Measurements from ENCODE around the gene NPAS1.

The NPAS1 gene

DNA sequence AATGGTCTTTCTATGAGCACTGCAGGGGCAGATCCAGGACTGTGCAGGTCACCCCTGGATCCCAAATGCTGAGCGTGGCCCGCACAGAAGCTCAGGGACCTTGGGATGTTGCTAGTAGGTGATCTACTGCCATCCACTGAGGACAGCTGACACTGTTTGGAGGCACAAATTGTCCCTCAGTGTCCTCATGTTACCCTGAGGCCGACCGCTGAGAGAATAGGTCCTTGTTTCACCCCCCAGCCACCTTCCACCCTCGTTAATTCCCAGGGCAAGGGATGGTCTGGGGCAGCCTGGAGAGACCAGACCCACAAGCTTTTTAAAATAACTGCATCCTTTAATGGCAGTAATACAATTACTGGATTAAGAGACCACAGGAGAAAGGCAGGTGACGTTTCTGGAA is 44.2 kb downstream of the NPAS1 start:
- H3K4me3 ChIP-seq (ENCODE audit: low read length): no peak overlapping the region
- H3K27me3 ChIP-seq (ENCODE audit: control insufficient read depth, insufficient read depth, low read length): no peaks in the 10 kb centered on the region
- H3K36me3 ChIP-seq (ENCODE audit: control insufficient read depth, low read depth, low read length): peaks cover 37% of the 10 kb centered on the region
- H3K27ac ChIP-seq (ENCODE audit: low read length): no peak overlapping the region
- H3K9me3 ChIP-seq (ENCODE audit: control insufficient read depth, low read depth, low read length): no peaks in the 10 kb centered on the region
- H3K9ac ChIP-seq (ENCODE audit: low read length): no peak overlapping the region
- no peaks in the 10 kb centered on the region for H3K4me1 ChIP-seq (ENCODE audit: control insufficient read depth, low read depth, low read length)

DNA sequence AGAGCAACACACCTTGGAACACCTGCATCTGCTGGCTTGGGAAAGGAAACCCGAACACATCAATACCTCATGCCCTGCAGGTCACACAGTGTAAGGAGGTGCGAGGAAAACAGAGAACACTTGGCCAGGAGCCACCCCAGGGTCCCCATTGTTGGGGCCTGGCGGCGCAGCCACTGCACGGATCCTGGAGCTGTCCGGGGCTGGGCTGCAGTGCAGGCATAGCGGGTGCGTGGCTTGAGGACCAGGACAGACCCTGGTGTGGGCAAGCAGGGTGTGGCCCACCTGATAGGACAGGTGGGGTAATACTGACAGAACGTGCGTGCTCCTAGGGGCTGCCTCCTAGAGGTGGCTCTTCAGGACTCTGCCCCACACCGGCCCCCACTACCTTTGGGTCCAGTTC is 45.6 kb downstream of the NPAS1 start:
- Histone ChIP-seq H3K9me3 (ENCODE audit: control insufficient read depth, low read depth, low read length) (no peaks in the 10 kb centered on the region), H3K4me1 (ENCODE audit: control insufficient read depth, low read depth, low read length) (no peaks in the 10 kb centered on the region), H3K9ac (ENCODE audit: low read length) (no peak overlapping the region), H3K27ac (ENCODE audit: low read length) (no peak overlapping the region), H3K36me3 (ENCODE audit: control insufficient read depth, low read depth, low read length) (peaks cover 40% of the 10 kb centered on the region), H3K27me3 (ENCODE audit: control insufficient read depth, insufficient read depth, low read length) (no peaks in the 10 kb centered on the region), H3K4me3 (ENCODE audit: low read length) (no peak overlapping the region)

DNA sequence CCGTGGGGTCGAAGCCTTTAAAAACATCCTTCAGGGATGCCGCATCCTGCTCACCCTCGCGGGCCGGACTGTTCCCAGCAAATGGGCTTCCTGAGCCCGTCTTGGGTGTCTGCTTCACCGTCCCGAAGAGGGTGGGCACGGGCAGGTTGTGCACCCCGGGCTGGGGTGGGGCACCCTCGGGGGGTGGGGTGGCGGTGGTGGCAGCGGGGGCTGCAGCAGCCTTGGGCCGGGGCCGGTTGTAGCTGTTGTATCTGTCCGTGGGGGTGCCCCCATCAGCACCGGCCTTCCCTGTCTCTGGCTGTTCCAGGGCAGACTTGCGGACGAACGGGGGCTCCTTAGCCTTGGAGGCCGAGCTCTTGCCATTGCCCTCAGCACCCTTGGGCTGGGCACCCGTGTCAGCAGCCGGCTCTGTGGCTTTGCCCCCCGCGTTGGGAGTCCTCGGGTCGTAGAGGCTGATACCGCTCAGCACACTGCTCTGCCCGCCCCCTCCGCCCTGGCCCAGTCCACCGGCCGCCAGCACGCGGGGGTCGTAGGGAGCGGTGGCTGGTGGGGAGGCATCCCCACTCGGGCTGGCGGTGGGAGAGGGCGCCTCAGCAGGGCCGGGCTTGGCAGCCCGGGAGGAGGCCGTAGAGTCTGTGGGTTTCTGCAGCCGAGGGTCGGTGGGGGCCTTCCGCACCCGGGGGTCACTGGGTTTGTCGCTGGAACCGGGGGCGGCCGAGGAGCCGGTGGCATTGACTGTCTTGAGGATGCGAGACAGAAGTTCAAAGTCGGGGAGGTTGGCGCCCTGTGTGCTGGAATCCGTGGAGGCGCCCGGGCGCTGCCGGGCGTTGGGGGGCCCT is 47.0 kb downstream of the NPAS1 start:
- H3K4me3 ChIP-seq (ENCODE audit: low read length): no peak overlapping the region
- no peaks in the 10 kb centered on the region for H3K27me3 ChIP-seq (ENCODE audit: control insufficient read depth, insufficient read depth, low read length)
- no peaks in the 10 kb centered on the region for H3K9me3 ChIP-seq (ENCODE audit: control insufficient read depth, low read depth, low read length)
- no peak overlapping the region for H3K27ac ChIP-seq (ENCODE audit: low read length)
- H3K36me3 ChIP-seq (ENCODE audit: control insufficient read depth, low read depth, low read length): peaks cover 51% of the 10 kb centered on the region
- H3K9ac ChIP-seq (ENCODE audit: low read length): no peak overlapping the region
- H3K4me1 ChIP-seq (ENCODE audit: control insufficient read depth, low read depth, low read length): no peaks in the 10 kb centered on the region

DNA sequence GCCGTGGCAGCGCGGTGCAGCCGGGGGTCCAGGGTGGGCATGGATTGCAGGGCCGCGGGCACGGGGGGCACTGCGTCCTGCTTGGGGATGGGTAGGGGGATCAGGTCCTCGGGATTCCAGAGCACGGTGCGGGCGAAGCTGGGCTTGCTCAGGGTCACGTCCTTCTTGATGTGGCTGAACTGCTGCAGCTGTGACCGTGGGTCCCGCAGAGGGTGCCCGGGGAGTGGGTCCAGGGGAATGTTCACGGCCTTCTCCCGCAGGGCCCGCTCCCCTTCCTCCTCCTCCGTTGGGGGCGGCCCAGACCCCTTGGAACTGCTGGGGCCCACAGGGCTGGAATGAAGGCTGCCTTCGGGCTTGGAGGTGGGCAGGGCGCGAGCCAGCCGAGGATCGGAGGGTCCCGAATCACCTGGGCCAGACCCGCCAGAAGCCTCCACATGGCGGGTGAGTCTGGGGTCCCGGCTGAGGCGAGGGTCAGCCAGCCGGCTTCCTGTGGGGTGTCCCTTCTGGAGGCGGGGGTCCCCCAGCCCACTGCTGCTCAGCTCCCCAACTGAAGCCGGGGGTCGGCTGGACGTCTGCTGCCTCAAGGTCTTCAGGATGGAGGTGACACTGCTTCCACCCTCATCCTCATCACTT is 47.7 kb downstream of the NPAS1 start:
- H3K9ac ChIP-seq (ENCODE audit: low read length): no peak overlapping the region
- H3K4me3 ChIP-seq (ENCODE audit: low read length): no peak overlapping the region
- H3K27ac ChIP-seq (ENCODE audit: low read length): no peak overlapping the region
- no peaks in the 10 kb centered on the region for H3K4me1 ChIP-seq (ENCODE audit: control insufficient read depth, low read depth, low read length)
- H3K27me3 ChIP-seq (ENCODE audit: control insufficient read depth, insufficient read depth, low read length): no peaks in the 10 kb centered on the region
- no peaks in the 10 kb centered on the region for H3K9me3 ChIP-seq (ENCODE audit: control insufficient read depth, low read depth, low read length)
- peaks cover 57% of the 10 kb centered on the region for H3K36me3 ChIP-seq (ENCODE audit: control insufficient read depth, low read depth, low read length)

DNA sequence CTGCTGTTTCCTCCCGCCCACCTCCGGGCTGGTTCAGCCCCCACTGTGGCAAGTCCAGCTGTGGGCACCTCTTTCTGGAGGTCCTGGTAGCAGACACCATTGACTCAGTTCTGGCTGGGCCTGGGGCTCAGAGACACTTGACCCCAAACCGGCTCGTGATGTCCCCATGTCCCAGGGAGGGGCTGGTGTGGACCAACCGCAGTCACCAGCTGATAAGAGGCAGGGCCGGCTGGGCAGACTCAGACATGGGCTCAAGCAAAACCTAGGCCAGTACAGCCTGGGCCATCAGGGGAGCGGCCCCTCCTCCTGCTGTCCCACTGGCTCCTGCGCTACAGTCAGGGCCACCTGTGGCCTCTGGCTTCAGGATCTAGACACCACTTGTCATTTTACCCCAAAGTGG is 48.6 kb downstream of the NPAS1 start:
- Histone ChIP-seq H3K9me3 (ENCODE audit: control insufficient read depth, low read depth, low read length) (no peaks in the 10 kb centered on the region), H3K27ac (ENCODE audit: low read length) (no peak overlapping the region), H3K4me1 (ENCODE audit: control insufficient read depth, low read depth, low read length) (no peaks in the 10 kb centered on the region), H3K9ac (ENCODE audit: low read length) (no peak overlapping the region), H3K4me3 (ENCODE audit: low read length) (no peak overlapping the region), H3K27me3 (ENCODE audit: control insufficient read depth, insufficient read depth, low read length) (no peaks in the 10 kb centered on the region), H3K36me3 (ENCODE audit: control insufficient read depth, low read depth, low read length) (peaks cover 62% of the 10 kb centered on the region)

DNA sequence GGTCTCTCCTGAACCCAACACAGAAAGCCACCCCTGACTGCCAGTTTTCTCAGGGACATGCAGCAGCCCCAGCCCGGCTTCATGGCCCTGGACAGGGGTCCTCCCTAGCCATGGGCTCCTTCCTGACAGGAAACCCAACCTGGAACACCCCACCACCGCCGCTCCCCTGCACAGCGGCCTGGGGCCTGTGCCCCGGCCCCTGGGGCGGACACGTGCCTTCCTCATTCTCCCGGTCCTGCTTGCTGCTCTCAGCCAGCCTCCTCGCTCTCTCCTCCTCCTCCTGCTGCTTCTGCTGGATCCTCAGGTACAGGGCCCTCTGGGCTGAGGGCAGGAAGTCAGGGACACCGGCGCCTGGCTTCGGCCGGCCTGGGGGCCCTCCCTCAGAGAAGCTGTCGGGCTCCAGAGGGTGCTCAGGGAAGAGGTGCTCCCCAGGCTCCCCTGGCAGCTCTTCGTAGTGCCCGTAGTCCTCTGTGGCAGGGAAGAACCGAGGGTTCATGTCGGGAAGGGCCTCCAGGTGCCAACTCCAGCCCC is 49.3 kb downstream of the NPAS1 start:
- H3K9me3 ChIP-seq (ENCODE audit: control insufficient read depth, low read depth, low read length): no peaks in the 10 kb centered on the region
- H3K27ac ChIP-seq (ENCODE audit: low read length): no peak overlapping the region
- no peak overlapping the region for H3K9ac ChIP-seq (ENCODE audit: low read length)
- no peak overlapping the region for H3K4me3 ChIP-seq (ENCODE audit: low read length)
- H3K36me3 ChIP-seq (ENCODE audit: control insufficient read depth, low read depth, low read length): peaks cover 62% of the 10 kb centered on the region
- no peaks in the 10 kb centered on the region for H3K27me3 ChIP-seq (ENCODE audit: control insufficient read depth, insufficient read depth, low read length)
- H3K4me1 ChIP-seq (ENCODE audit: control insufficient read depth, low read depth, low read length): no peaks in the 10 kb centered on the region

DNA sequence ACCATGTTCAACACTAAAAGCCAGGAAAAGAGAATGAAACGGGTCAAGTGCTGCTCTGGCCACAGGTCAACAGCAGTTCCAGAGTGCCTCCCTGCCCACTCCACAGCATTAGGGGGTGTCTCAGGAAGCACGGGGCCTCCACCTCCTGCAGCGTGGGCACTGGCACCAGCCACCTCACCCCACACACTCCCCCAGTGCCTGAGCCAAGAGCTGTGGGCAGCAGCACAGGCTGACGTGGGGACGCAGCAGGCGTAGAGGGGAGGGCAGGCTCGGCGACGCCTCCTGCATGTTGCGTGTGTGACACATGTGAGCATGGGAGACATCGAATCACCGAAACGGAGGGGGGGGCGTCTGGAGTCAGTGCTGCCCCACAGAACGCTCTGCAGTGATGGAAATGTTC is 50.2 kb downstream of the NPAS1 start:
- Histone ChIP-seq H3K4me1 (ENCODE audit: control insufficient read depth, low read depth, low read length) (no peaks in the 10 kb centered on the region), H3K4me3 (ENCODE audit: low read length) (no peak overlapping the region), H3K36me3 (ENCODE audit: control insufficient read depth, low read depth, low read length) (peaks cover 68% of the 10 kb centered on the region), H3K9me3 (ENCODE audit: control insufficient read depth, low read depth, low read length) (no peaks in the 10 kb centered on the region), H3K9ac (ENCODE audit: low read length) (no peak overlapping the region), H3K27ac (ENCODE audit: low read length) (no peak overlapping the region), H3K27me3 (ENCODE audit: control insufficient read depth, insufficient read depth, low read length) (no peaks in the 10 kb centered on the region)

DNA sequence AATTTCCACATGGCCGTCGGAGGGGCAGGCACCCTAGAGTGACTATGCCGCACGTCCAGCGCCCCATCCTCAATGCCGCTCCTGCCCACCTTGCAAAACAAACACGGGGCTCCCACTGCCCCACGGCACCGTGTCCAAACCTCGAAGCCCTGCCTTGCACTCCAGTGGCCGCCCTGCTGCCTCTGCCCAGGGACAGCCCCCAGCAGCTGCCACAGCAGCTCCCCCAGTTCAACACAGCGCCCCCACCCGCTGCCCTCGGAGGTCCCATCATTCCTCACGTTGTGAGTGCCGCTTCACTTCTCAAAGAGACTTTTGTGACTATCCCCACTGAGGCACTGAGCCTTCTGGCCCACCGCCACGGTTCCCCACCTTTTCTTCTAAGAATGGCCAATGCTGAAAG is 51.1 kb downstream of the NPAS1 start:
- no peak overlapping the region for H3K4me3 ChIP-seq (ENCODE audit: low read length)
- H3K36me3 ChIP-seq (ENCODE audit: control insufficient read depth, low read depth, low read length): peaks cover 68% of the 10 kb centered on the region
- no peaks in the 10 kb centered on the region for H3K9me3 ChIP-seq (ENCODE audit: control insufficient read depth, low read depth, low read length)
- no peaks in the 10 kb centered on the region for H3K27me3 ChIP-seq (ENCODE audit: control insufficient read depth, insufficient read depth, low read length)
- H3K9ac ChIP-seq (ENCODE audit: low read length): no peak overlapping the region
- no peaks in the 10 kb centered on the region for H3K4me1 ChIP-seq (ENCODE audit: control insufficient read depth, low read depth, low read length)
- no peak overlapping the region for H3K27ac ChIP-seq (ENCODE audit: low read length)

DNA sequence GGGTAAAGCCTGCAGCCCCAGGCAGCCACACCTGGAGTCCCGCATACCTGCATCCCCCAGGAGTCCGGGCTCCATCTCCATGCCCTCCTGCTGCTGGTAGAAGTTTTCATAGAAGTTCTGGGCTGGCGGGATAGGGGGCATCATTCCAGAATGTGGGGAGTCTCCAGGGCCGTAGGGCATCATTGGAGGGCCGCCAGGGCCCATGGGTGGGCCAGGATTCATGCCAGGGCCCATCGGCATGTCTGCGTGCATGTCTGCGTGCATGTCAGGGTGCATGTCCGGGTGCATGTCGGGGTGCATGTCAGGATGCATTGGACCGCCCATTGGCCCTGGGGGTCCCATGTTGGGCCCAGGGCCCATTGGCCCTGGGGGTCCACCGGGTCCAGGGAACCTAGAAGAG is 52.1 kb downstream of the NPAS1 start:
- Histone ChIP-seq H3K4me1 (ENCODE audit: control insufficient read depth, low read depth, low read length) (no peaks in the 10 kb centered on the region), H3K9ac (ENCODE audit: low read length) (no peak overlapping the region), H3K27me3 (ENCODE audit: control insufficient read depth, insufficient read depth, low read length) (no peaks in the 10 kb centered on the region), H3K4me3 (ENCODE audit: low read length) (no peak overlapping the region), H3K27ac (ENCODE audit: low read length) (no peak overlapping the region), H3K9me3 (ENCODE audit: control insufficient read depth, low read depth, low read length) (no peaks in the 10 kb centered on the region), H3K36me3 (ENCODE audit: control insufficient read depth, low read depth, low read length) (peaks cover 69% of the 10 kb centered on the region)

DNA sequence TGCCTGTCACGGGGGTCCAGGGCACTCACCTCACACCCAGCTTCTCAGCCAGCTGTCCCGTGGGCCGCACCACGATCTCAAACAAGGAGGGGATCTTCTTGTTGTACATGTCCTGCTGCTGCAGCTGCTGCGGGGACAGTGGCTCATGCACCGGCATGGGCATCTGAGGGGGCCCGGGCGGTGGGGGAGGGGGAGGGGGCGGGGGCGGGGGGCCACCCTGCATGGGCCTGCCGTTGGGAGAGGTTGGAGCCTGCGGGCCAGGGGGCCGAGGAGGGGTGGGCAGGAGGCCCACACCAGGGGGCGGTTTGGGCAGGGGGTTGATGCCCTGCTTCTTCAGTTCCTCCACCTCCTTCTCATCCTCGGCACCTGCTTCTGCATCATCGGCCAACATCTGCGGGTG is 52.7 kb downstream of the NPAS1 start:
- no peak overlapping the region for H3K9ac ChIP-seq (ENCODE audit: low read length)
- no peak overlapping the region for H3K4me3 ChIP-seq (ENCODE audit: low read length)
- no peaks in the 10 kb centered on the region for H3K4me1 ChIP-seq (ENCODE audit: control insufficient read depth, low read depth, low read length)
- no peaks in the 10 kb centered on the region for H3K9me3 ChIP-seq (ENCODE audit: control insufficient read depth, low read depth, low read length)
- H3K27ac ChIP-seq (ENCODE audit: low read length): no peak overlapping the region
- peaks cover 67% of the 10 kb centered on the region for H3K36me3 ChIP-seq (ENCODE audit: control insufficient read depth, low read depth, low read length)
- no peaks in the 10 kb centered on the region for H3K27me3 ChIP-seq (ENCODE audit: control insufficient read depth, insufficient read depth, low read length)

DNA sequence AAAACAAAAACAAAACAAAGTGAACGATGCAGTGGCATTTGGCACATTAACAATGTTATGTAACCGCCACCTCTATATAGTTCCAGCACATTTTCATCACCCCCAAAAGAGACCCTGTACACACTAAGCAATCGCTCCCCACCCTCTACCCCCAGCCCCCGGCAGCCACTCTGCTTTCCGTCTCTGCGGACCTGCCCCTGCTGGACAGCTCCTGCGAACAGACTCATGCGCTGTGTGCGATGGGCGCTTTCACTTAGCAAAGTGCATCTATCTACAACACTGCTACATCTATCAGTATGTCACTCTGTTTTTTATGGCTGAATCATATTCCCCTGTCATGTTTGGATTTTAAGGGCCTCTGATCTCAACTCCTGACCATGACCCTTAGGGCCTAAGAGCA is 53.9 kb downstream of the NPAS1 start:
- no peak overlapping the region for H3K9ac ChIP-seq (ENCODE audit: low read length)

DNA sequence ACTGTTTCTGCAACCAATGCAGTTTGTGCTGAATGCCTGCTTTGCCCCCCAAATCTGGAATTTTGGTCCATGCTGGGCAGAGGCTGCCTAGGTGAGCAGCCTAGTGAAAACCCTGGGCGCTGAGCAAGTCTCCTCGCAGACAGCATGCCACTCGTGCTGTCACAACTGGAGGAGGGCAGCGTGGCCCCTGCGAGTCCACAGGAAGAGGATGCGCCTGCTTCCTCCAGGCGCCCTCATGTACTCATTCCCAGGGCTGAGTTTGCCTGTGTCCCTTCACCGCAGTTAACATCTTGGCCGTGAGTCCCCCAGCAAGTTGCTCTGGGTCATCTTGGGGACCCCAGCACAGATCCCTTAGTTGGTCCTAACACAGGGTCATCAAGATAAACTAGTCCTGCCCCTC is 55.0 kb downstream of the NPAS1 start:
- no peaks in the 10 kb centered on the region for H3K27me3 ChIP-seq (ENCODE audit: control insufficient read depth, insufficient read depth, low read length)
- peaks cover 58% of the 10 kb centered on the region for H3K36me3 ChIP-seq (ENCODE audit: control insufficient read depth, low read depth, low read length)
- no peaks in the 10 kb centered on the region for H3K4me1 ChIP-seq (ENCODE audit: control insufficient read depth, low read depth, low read length)
- H3K9ac ChIP-seq (ENCODE audit: low read length): no peak overlapping the region
- H3K4me3 ChIP-seq (ENCODE audit: low read length): no peak overlapping the region
- no peaks in the 10 kb centered on the region for H3K9me3 ChIP-seq (ENCODE audit: control insufficient read depth, low read depth, low read length)
- H3K27ac ChIP-seq (ENCODE audit: low read length): no peak overlapping the region

More for the DNA sequence above, 53.9 kb downstream of the NPAS1 start:
- Histone ChIP-seq H3K4me1 (ENCODE audit: control insufficient read depth, low read depth, low read length) (no peaks in the 10 kb centered on the region), H3K4me3 (ENCODE audit: low read length) (no peak overlapping the region), H3K27ac (ENCODE audit: low read length) (no peak overlapping the region), H3K9me3 (ENCODE audit: control insufficient read depth, low read depth, low read length) (no peaks in the 10 kb centered on the region), H3K36me3 (ENCODE audit: control insufficient read depth, low read depth, low read length) (peaks cover 59% of the 10 kb centered on the region), H3K27me3 (ENCODE audit: control insufficient read depth, insufficient read depth, low read length) (no peaks in the 10 kb centered on the region)

Measured in iPS-18a (cell line).